ENCODE data around the gene CNNM4.
A peak's percentile ranks its signal among the peaks of the same experiment; 100 is the strongest.

Gene CNNM4

DNA sequence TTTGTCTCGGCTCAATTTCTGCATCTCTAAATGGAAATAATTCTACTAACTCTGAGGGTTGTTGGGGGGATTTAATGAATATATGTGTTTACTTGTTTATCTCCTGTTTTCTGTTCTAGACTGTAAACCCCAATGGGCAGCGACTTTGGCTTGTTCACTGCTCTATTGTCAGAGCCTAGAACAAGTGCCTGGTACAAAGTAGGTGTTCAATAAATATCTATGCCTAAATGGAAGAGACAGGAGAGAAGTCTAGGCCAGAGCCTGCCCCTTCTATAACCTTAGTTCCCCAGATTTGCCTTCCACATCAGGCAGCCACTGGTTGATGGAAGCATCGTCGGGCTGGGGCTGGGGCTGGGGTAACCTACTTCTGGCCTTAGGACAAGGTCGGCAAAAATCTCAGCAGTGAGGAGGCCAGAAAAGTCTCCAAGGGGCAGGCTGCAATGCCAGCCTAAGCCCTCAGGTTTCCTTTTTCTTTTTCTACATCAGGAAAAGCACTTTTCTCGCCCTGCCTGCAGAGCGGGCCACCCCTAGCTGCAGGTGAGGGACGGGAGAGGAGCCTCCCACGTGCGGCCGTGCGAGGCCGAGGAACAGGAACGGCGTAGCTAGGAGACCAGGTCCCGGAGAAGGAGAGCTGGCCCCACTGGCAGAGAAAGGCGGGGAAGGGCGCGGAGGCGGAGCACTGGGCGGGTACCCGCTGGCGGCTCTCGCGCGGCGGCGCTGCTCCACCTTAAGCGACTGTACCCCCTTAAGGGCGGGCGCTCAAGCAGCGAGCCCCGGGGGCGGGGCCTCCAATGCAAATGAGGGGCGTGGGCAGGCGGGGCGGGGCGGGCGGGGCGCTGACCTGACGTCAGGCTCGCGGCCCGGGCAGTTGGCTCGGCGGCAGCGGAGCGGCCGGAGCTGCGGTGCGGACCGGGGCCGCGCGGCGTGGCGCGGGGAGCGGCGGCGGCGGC, at the start of gene CNNM4:
Gene CNNM4, plus strand, starts transcription at position 867 of the 950 bp plus-strand sequence. CDS start 98 bp downstream, outside the sequence.
- DNase-seq (ENCODE audit: low spot score) = peak; percentile 69

DNA sequence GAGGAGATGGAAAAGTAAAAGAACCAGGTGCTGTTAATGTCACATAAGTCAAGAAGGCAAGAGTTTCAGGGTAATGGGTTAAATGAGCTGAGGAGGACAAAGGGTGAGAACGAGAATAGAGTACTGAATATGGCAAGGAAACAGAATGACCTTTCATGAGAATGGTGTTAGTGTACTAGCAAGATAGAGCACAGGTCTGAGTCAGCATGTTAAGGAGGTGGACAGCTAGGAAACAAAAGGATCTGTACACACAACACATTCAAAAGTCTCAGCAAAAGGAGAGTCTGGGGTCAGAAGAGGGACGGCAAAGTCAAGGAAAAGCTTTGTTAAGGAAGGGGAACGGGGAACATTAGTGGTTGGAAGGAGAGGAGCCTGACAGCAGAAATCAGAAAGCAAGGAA, 49.7 kb upstream of the CNNM4 start:
- DNase-seq (ENCODE audit: low spot score) = no peak

DNA sequence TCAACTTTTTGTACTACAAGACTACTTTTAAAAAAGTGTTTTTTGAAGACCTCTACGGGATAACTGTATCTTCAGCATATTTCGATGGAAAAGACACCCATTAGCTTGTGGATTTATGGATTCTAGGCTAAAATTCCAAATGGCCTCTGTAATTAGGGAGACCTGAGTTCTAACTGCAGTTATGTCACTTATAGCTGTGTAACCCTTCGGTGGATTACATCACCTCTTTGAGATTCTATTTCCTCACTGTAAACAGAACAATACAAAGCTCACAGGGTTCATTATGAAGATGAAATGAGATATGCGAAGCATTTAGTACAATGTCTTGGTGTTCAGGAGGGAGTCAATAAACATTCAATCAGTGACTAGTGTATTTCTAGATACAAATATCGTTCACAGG, 45.0 kb upstream of the CNNM4 start:
- no peak for DNase-seq (ENCODE audit: low spot score)

- DNase-seq (ENCODE audit: low spot score) = no peak
Observed at GRCh38 chr2:96716388-96716787, 44.3 kb upstream of the CNNM4 start.

- no peak for DNase-seq (ENCODE audit: low spot score)
Observed at GRCh38 chr2:96726131-96726530, 34.6 kb upstream of the CNNM4 start.

DNA sequence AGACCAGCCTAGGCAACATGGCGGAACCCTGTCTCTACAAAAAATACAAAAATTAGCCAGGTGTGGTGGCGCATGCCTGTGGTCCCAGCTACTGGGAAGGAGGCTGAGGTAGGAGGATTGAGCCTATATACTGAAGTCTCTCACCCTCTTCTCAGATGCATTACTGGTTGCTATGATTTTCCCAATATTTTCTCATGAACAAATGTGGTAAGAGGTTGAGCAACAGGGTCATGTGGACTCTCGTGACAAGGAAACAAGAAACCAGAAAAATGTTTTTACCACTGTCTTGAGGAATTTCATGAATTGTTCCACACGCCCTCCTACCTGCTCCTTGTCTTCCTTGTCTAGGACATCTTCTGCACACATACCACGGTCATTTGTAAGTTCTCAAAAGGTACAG, 33.3 kb upstream of the CNNM4 start:
- no peak for DNase-seq (ENCODE audit: low spot score)

DNA sequence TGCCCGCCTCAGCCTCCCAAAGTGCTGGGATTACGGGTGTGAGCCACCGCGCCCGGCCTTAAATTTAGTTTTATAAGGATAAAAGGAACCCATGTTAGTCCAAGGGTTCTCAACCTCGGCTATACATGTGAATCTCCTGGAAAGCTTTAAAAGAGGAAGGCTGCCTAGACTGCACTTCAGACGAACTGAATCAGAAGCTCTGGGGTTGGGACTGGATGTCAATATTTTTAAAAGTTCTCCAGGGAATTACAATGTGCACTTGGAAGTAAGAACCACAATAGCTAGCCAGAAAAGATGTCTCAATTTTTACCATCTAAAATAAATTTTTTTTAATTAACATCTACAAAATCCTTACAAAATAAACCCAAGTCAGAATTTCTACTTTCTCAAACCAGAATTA, 31.0 kb upstream of the CNNM4 start:
- DNase-seq (ENCODE audit: low spot score) = no peak

DNA sequence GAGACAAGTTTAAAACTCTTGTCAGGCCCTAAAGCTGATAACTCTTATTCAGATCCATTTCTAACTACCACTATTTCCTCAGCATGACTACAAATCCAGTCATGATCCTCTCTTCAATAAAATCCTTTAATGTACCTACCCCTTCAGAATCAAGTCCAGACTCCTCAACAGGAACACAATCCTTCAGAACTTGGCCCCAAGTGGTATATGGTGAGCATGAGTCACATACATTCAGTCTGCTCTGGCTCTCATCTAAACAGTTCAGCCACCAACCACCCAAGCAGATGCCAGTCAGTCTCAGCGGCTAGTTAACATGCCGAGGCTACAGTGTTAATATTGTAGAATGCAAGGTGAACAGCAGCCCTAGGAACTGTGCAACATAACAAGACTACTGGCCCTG, 30.5 kb upstream of the CNNM4 start:
- no peak for DNase-seq (ENCODE audit: low spot score)

- DNase-seq (ENCODE audit: low spot score) = no peak
Observed at GRCh38 chr2:96733931-96734330, 26.8 kb upstream of the CNNM4 start.

DNA sequence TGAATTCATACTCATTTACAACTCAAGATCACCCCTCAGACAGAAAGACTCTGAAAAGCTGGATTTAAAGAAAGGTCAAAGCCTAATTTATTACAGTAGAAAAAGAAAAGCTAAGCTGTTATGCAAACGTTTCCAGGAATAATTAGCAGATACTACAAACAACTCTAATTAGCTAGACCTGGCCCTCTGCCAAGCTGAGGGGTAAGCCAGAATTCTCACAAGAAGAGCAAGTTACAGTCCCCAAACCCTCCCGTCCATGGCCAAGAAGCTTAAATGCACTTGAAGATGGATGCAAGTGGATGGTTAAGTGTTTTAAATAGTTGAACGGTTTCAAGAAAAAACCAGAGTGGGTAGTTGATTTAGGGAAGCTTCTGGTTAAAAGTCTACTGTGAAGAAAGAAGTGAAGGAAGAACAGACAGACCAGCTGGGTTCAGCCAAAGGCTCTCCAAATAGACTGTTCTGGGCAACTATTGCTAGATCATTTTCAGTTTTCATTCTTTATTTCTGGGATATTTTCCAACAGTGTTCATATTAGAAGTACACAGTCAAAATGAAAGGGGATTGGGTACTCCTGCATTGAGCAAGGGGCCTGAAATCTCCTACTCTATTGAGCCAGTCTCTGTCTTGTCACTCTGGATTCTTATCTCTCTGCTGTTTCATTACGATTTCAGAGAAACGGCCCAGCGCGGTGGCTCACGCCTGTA, 25.7 kb upstream of the CNNM4 start:
- no peak for DNase-seq (ENCODE audit: low spot score)

GRCh38 chr2:96737251-96737650, 23.5 kb upstream of the CNNM4 start:
- DNase-seq (ENCODE audit: low spot score) = no peak

- DNase-seq (ENCODE audit: low spot score) = no peak
Observed at GRCh38 chr2:96737831-96738230, 22.9 kb upstream of the CNNM4 start.

DNA sequence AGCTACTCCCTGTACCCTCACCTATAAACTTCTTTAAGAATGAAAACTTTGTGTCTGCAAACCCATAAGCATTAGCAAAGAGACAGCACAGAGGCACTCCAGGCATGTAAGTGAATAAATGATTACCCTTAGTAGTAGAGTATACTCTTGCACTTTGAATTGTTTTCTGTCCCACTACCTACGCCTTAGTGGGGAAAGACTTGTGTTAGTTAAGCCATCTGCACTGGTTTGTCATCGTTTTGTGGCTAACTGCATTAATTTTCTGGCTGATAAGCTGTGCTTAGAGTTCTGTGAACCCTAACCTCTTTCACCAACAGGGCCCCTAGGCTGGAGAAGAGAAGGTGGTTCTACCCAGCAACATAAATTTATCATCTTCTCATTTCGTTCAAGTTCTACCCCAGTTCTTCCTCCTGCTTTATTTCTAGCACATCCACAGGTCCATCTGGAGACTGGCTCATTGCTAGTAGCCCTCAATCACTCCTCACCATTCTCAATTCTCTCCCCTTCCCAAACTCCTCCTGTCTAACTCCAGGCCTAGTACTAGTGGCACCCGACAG, 21.5 kb upstream of the CNNM4 start:
- no peak for DNase-seq (ENCODE audit: low spot score)

GRCh38 chr2:96739633-96740428, 20.9 kb upstream of the CNNM4 start, which contains the start of gene LMAN2L:
LMAN2L (minus strand) TSS chr2:96740064; CDS start chr2:96740040, 24 bp downstream.
- DNase-seq (ENCODE audit: low spot score) = peak; percentile 99

DNA sequence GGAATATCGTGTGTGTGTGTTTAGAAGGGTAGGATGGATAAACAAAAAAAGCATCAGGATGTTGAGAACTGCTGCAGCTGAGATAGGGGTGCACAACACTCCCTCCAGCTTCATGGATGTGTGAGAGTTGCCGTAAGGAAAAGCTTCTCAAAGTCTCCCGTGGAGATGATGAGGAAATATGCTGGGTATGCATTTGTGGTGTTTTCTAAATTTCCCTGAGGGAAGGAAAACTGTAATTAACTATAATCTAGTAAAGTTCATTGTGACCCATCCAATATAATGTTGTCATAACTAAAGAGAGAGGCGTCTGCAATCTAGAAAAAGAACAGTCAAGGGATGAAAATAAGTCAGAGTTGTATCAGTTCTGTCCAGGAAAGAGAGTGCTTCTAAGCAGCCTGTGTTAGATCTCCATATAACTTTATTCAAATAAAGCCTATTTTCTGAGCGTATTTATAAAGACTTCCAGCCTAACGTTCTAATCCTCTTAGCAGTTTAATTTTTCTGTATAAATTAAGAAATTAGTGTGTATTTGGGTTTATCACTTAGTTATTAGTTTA, 13.6 kb upstream of the CNNM4 start:
- DNase-seq (ENCODE audit: low spot score) = no peak

GRCh38 chr2:96751800-96752199, 8.9 kb upstream of the CNNM4 start:
- DNase-seq (ENCODE audit: low spot score) = no peak

GRCh38 chr2:96753661-96754282, 6.9 kb upstream of the CNNM4 start:
- DNase-seq (ENCODE audit: low spot score) = no peak

- DNase-seq (ENCODE audit: low spot score) = no peak
Observed at GRCh38 chr2:96754317-96754716, 6.4 kb upstream of the CNNM4 start.

DNA sequence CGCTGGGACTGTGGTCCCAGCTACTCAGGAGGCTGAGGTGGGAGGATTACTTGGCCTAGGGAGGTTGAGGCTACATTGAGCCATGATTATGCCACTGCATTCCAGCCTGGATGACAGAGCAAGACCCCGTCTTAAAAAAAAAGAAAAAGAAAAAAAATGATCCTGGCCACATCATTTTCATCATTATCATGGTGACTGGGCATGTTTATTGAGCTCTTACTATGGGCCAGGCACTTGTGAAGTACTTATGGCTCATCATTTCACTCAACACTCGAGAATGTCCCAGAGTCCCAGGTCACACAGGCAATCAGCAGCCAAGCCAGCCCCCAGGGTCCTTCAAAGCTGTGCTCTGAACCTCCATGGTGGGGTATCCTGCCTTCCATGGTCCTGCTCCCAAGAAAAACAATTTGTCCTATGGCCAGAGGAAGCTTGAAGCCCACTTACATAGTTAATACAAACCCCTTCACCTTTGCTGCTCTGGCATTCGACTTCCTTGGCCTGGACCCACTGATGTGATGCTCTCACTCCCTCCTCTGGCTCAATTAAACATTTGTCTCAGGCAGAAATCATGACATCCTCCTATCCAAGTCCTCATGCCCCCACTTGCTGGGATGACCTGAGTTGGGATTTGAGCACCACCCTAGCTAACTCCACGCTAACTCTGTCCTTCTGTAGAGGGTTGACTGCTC, 3.8 kb upstream of the CNNM4 start:
- DNase-seq (ENCODE audit: low spot score) = no peak

DNA sequence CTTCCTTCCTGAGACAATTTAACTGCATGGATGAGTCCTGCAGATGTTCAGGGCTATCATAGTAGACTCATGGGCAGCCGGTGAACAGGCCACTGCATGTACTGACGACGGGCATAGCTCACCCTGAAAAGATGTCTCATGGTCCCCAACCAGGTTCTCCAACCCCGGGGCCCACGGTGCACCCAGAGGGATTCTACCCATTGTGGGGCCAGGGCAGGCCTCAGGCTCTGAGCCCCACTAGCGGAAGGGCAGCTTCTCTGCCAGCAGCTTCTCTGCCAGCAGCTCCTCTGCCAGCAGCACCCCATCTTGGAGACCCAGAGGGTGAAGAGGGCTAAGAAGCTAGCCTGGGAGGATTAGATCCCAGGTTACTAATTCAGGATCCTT, 3.2 kb upstream of the CNNM4 start:
- no peak for DNase-seq (ENCODE audit: low spot score)

DNA sequence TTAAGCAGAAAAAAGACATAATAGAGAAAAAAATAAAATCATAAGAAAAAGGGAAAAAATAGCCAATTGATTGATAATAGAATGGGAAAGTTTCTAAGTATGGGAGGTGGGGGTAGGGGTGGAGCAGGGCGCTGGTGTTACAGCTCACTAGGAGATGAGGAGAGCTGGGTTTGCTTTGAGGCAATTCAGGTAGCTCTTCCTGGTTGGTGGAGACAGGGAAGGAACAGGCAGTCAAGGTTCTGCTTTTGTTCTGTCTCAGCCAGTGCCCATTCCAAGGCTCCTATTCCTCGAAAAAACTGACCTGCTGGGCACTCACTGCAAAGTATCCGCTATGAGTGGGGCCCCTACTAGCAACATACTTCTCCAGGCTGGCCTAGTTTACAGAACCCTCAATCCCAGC, 1.7 kb upstream of the CNNM4 start:
- no peak for DNase-seq (ENCODE audit: low spot score)
